ENCODE measurements around the gene KLRF2.

KLRF2 gene

GRCh38 chr12:9933958-9934357 lies 52.7 kb downstream of the KLRF2 start:
- in situ Hi-C loops (cut with HindIII; ENCODE audit: low sequenced_read_pairs) = loop anchor here (5.0 kb wide), 1 partner anchor 68 kb away; no protein-coding TSS in a partner anchor

GRCh38 chr12:9935026-9935425 lies 53.7 kb downstream of the KLRF2 start:
- in situ Hi-C loops (cut with HindIII; ENCODE audit: low sequenced_read_pairs) = no loop called here

- in situ Hi-C loops (cut with HindIII; ENCODE audit: low sequenced_read_pairs) = no loop called here
Observed at GRCh38 chr12:9936591-9936990, 55.3 kb downstream of the KLRF2 start.

GRCh38 chr12:9940375-9940774 lies 59.1 kb downstream of the KLRF2 start:
- in situ Hi-C loops (cut with HindIII; ENCODE audit: low sequenced_read_pairs) = no loop called here

- in situ Hi-C loops (cut with HindIII; ENCODE audit: low sequenced_read_pairs) = no loop called here
Observed at GRCh38 chr12:9941838-9942237, 60.5 kb downstream of the KLRF2 start.

- in situ Hi-C loops (cut with HindIII; ENCODE audit: low sequenced_read_pairs) = no loop called here
Observed at GRCh38 chr12:9943240-9943639, 62.0 kb downstream of the KLRF2 start.

GRCh38 chr12:9944391-9944790 lies 63.1 kb downstream of the KLRF2 start:
- in situ Hi-C loops (cut with HindIII; ENCODE audit: low sequenced_read_pairs) = no loop called here
